KG1 (cell line): ENCODE data around the gene ATAD5.
A peak's percentile ranks its signal among the peaks of the same experiment; 100 is the strongest.
"Not testable (repeated sequence)": the region's sequence is repeated elsewhere in the genome, so short reads cannot be mapped to it uniquely, and the experiment has no call there.

Experiments
- DNase-seq: peaks from one replicate; lab custom pipeline; 2025; lab: John Stamatoyannopoulos, UW

ATAD5 gene

GRCh38 chr17:30831663-30832437 is at the start of gene ATAD5:
ATAD5 (plus strand) TSS chr17:30831966; CDS start chr17:30832348, 382 bp downstream.
- peak; percentile 73 for DNase-seq

- no peak for DNase-seq
Observed at GRCh38 chr17:30782206-30782605, 49.6 kb upstream of the ATAD5 start.

- no peak for DNase-seq
Observed at GRCh38 chr17:30788918-30789317, 42.8 kb upstream of the ATAD5 start.

- DNase-seq, result no peak
Observed at GRCh38 chr17:30790279-30790678, 41.5 kb upstream of the ATAD5 start.

- DNase-seq, result no peak
Observed at GRCh38 chr17:30793282-30793977, 38.3 kb upstream of the ATAD5 start.

- DNase-seq, result no peak
Observed at GRCh38 chr17:30794372-30794771, 37.4 kb upstream of the ATAD5 start.

- no peak for DNase-seq
Observed at GRCh38 chr17:30796016-30796415, 35.8 kb upstream of the ATAD5 start.

GRCh38 chr17:30801671-30802070 is 30.1 kb upstream of the ATAD5 start:
- no peak for DNase-seq

GRCh38 chr17:30805944-30806456 is 25.8 kb upstream of the ATAD5 start:
- no peak for DNase-seq

GRCh38 chr17:30807896-30808295 is 23.9 kb upstream of the ATAD5 start:
- no peak for DNase-seq

- peak; percentile 59 for DNase-seq
Observed at GRCh38 chr17:30808785-30809286, 22.9 kb upstream of the ATAD5 start.

GRCh38 chr17:30809867-30810266 is 21.9 kb upstream of the ATAD5 start:
- no peak for DNase-seq

- DNase-seq, result no peak
Observed at GRCh38 chr17:30812218-30813177, 19.3 kb upstream of the ATAD5 start.

- DNase-seq, result not testable (repeated sequence)
Observed at GRCh38 chr17:30814236-30814635, 17.5 kb upstream of the ATAD5 start.

- DNase-seq, result not testable (repeated sequence)
Observed at GRCh38 chr17:30814860-30815259, 16.9 kb upstream of the ATAD5 start.

- no peak for DNase-seq
Observed at GRCh38 chr17:30816165-30816564, 15.6 kb upstream of the ATAD5 start.

- peak; percentile 32 for DNase-seq
Observed at GRCh38 chr17:30819971-30820705, 11.6 kb upstream of the ATAD5 start.

- DNase-seq, result no peak
Observed at GRCh38 chr17:30821871-30822723, 9.7 kb upstream of the ATAD5 start.

GRCh38 chr17:30822919-30823318 is 8.8 kb upstream of the ATAD5 start:
- DNase-seq, result not testable (repeated sequence)

GRCh38 chr17:30823421-30823820 is 8.3 kb upstream of the ATAD5 start:
- DNase-seq, result no peak
